HG03460 (cell line): Measurements from ENCODE around the gene EPAS1.

ENCODE experiments used
- ATAC-seq: cut with Tn5 transposase; IDR thresholded peaks from one replicate; pipeline ENCODE4 v1.9.1; 2021; ENCODE audit not compliant: unreplicated experiment

The EPAS1 gene

GRCh38 chr2:46273225-46273863 lies 23.9 kb upstream of the EPAS1 start:
- no peak for ATAC-seq

GRCh38 chr2:46273919-46274318 lies 23.3 kb upstream of the EPAS1 start:
- ATAC-seq = no peak

GRCh38 chr2:46274586-46274985 lies 22.6 kb upstream of the EPAS1 start:
- ATAC-seq = no peak

DNA sequence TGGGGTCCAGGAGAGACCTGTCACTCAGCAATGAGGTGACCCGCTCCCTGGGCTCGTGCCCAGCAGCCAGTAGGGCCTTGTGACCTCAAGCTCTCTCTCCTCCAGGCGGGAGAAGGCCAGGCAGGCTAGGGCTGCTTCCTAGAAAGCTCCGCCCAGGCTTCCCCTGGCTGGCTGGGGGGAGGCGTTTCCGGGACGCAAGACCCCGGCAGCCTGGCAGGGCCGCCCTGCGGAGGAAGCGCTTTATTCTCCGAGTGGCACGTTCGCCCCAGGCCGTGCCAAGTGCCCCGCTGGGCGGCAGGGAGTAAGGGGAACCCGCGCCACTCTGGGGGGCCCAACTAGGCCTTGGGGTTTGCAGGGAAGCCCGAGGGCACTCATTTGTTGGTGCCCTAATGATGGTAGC lies 21.2 kb upstream of the EPAS1 start:
- no peak for ATAC-seq

- no peak for ATAC-seq
Measured at GRCh38 chr2:46276642-46277041, 20.6 kb upstream of the EPAS1 start.

GRCh38 chr2:46277431-46278190 lies 19.6 kb upstream of the EPAS1 start:
- no peak for ATAC-seq

DNA sequence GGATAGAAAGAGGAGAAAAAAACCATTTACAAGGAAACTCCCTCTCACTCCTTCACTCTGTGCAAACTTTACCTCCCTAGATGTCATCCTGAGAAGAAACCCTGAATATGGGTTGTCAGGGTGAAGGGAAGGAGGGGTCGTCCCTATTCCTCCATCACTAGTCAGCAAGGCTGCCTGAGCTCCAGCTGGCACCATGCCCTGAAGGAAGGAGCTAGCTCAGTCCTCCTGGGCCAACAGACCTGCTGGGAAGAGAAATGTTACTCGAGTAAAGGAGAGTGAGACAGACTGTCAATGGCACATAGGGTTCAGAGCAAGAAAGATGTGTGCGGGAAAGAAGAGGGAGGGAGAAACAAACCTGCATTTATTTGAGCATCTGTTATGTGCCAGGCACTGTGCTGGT lies 18.3 kb upstream of the EPAS1 start:
- no peak for ATAC-seq

DNA sequence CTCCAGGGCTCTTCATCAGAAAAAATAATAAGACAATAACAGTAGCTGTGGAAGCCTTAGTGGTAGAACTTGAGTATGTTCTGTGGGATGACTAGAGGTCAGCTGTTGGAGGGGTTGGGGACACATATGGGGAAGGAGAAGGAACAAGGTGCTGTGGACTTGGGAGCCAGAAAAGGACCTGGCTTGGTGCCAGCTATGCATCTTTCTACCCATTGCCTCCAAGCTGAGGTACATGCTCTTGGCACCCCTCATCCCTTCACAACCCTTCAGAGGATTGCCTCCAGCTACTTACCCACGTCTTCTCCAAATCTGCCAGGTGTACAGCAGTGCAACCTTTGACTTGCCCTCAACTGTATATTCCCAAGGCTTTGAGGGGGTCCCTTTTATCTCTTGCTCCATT lies 15.3 kb upstream of the EPAS1 start:
- no peak for ATAC-seq

DNA sequence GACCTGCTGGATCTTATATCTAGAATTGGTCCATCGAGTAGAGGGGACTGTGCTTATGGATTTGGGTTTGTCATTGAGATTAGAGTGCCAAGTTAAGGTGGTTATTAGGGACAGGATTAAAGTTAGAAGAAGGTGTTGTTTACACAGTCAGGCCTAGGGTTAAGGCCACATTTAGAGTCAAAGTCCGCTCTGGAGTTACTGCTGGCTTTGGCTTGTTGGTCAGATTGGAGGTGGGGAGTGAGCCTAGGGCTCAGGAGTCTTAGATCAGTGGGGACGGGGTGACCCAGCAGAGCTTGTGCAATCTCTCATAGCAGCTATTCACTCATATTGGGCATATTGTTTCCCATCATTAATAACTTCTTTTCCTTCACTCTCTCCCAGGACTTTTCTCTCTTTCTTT lies 13.5 kb upstream of the EPAS1 start:
- no peak for ATAC-seq

DNA sequence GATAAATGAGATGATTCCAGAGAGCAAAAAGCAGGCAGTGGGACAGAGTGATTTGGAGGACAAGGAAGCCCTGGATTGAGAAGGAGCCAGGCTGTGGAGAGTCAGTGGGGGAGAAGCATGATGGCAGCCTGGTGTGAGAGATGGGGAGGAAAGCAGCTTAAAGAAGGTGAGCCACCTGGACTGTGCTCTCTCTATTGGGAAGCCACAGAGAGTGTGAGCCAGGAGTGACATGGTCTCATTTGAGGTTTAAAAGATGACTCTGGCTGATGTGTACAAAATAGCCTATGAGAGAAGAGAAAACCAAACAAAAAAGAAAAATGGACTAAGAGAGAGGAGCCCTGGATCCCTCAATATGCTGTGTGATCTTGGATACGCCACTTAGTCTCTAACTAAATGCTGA lies 12.9 kb upstream of the EPAS1 start:
- no peak for ATAC-seq

DNA sequence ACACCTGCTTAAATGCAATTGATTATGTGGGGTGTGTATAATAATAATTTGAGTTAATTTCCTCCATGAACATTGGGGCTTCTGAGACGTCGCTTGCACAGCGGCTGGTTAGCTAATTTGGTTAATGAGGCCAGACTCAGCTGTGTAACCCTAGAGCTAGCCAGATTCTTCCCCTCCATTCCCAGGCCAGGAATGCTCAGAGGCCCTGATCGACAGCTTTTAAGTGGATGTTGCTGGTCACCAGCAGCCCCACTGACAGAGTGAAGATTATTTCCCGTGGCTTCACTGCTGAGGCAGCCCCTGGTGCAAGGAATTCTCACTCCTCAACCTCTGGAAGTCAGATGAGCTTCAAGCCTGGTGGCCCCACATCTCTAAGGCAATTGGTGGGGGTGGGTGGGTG lies 12.4 kb upstream of the EPAS1 start:
- ATAC-seq = no peak

- no peak for ATAC-seq
Measured at GRCh38 chr2:46286715-46287114, 10.5 kb upstream of the EPAS1 start.

GRCh38 chr2:46290078-46290477 lies 7.1 kb upstream of the EPAS1 start:
- no peak for ATAC-seq

DNA sequence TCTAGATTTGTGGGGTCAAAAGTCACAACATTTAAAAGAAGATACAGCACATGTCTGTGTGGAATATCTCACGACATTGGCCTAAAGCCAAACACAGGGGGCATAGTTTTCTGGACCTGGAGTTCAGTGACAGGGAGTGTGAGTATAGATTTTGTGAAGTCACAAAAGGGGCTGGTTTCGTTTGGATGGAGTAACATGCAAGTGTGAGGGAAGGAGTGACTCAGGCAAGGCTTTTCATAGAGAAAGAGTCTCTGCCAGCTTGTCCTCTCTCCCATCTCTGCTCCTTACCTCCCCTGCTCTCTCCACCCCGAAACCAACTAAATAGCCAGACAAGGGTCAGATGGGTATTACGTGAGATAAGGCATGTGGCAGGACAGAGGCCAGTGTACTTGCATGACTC lies 3.7 kb upstream of the EPAS1 start:
- no peak for ATAC-seq

DNA sequence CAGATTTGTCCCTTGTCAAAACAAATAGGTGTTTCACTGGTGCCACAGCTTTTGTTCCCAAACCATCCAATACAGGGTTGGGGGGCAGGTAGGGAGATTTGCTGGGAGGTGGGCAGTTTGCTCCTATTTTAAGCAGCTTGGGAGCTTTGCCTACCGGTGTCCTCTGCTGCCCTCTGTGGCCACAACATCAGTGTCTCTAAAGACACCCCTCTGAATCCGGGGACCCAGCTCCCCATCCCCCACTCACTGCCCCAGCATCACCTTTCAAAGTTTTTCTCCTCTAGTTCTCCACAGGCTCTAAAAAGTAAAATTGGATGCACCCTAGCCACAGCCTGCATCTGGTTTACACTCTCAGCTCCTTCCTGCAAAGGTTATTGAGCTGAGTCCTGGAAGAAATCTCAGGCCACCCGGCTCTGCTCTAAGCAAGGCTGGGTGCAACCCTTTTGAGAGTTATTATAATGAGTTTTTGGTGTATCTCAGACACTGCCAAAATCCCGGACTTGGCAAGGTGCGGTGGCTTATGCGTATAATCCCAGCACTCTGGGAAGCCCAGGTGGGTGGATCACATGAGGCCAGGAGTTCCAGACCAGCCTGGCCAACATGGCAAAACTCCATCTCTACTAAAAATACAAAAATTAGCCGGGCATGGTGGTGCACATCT lies 2.9 kb upstream of the EPAS1 start:
- ATAC-seq = no peak

DNA sequence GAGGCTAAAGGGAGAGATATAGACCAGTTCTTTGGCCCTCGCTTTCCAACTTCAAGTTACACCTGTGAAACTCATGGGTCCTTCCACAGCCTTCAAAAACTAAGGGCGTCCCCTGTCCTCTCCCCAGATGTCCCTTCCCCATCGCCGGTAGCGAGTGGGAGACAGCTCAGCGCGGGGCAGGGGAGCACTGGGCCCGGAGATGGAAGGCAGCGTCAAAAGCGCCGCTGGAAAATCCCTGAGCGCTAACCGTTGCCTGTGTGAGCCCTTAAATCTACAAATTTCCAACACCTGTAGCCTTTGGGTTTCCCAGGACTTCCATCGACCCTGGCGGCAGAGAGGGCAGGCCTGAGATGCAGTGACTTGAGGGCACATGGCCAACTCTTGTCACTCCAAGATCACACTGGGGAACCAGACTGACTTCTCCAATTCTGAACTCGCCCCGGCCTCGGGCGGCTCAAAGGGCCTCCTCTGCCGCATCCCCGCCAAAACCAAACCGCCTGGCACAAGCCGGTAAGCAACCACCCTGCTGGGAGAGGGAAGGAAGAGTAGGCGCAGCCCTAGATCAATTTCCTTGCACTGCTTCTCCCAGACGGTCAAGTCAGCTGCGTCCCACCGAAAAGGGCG lies 879 bp upstream of the EPAS1 start:
- no peak for ATAC-seq

DNA sequence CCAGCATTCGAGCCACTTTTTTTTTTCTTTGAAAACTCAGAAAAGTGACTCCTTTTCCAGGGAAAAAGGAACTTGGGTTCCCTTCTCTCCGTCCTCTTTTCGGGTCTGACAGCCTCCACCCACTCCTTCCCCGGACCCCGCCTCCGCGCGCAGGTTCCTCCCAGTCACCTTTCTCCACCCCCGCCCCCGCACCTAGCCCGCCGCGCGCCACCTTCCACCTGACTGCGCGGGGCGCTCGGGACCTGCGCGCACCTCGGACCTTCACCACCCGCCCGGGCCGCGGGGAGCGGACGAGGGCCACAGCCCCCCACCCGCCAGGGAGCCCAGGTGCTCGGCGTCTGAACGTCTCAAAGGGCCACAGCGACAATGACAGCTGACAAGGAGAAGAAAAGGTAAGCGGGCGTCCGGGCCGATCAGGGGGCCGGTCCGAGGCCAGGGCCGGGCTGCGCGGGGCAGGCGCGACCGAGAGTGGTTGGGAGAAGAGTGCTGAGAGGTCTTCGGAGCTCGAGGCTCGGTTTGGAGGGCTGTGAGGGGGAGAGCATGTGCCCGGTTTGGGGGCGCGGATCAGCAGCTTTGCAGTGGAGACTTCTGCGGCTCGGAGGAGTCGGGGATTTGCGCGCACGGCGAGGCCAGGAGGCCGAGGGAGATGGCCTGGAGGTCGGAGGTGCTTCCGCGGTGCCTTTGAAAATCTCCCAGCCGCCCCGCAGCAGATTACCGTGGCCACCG lies 502 bp downstream of the EPAS1 start:
- peak; percentile 20 for ATAC-seq

GRCh38 chr2:46298272-46298521 lies 990 bp downstream of the EPAS1 start:
- no peak for ATAC-seq

DNA sequence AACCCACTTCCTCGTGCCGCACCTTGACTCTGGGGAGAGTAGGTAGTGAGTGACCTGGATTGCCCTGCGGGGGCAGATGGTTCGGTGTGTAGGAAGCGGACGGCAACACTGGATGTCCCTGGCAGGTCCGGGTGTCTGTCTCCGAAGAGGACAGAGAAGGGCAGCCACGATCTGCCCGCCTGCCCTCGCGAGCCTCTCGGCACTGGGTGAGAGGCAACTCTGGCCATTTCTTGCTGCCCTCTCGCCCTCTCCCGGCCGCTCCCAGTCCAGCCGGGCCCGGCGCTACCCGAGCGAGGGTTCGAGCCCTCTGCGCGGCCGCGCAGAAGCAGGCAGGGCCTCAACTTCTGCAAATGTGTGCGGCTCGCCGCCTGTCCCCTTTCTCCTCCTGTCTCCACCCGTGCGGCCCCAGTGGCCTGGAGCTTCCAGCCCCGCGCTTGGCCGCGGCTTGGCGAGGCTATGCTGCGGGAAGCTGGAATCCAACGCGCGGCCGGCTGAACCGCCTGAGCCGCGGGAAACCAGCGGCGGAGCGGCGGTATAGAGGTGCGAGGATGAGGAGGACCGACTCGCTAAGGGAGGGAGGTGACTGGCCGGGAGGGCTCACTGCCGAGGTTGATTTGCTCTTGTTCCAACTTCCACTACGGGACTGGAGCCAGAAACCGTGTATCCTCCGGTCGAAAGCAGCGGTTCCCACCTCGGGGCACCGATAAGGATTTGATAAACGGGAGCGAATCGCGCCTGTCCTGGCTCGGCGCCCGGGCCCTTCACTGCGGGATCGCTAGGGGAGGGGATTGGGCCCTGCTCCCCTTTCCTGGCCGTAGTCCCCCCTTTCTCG lies 1.5 kb downstream of the EPAS1 start:
- ATAC-seq = no peak

- no peak for ATAC-seq
Measured at GRCh38 chr2:46299365-46300263, 2.4 kb downstream of the EPAS1 start.
